Measurements from ENCODE around the gene RFC4.
"Not testable (repeated sequence)": the region's sequence is repeated elsewhere in the genome, so short reads cannot be mapped to it uniquely, and the experiment has no call there.

RFC4 gene, protein sequence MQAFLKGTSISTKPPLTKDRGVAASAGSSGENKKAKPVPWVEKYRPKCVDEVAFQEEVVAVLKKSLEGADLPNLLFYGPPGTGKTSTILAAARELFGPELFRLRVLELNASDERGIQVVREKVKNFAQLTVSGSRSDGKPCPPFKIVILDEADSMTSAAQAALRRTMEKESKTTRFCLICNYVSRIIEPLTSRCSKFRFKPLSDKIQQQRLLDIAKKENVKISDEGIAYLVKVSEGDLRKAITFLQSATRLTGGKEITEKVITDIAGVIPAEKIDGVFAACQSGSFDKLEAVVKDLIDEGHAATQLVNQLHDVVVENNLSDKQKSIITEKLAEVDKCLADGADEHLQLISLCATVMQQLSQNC

GRCh38 chr3:186806089-186807055 is at the start of gene RFC4:
Gene RFC4 (minus strand): TSS chr3:186806482. CDS start chr3:186804713, 1,769 bp downstream.
- DNase-seq (ENCODE audit: low read depth in 3 of 3), result peak; percentile 68 to 77 (median 73)

- DNase-seq (ENCODE audit: low read depth in 3 of 3), result no peak
Observed at GRCh38 chr3:186854954-186855353, 48.7 kb upstream of the RFC4 start.

DNA sequence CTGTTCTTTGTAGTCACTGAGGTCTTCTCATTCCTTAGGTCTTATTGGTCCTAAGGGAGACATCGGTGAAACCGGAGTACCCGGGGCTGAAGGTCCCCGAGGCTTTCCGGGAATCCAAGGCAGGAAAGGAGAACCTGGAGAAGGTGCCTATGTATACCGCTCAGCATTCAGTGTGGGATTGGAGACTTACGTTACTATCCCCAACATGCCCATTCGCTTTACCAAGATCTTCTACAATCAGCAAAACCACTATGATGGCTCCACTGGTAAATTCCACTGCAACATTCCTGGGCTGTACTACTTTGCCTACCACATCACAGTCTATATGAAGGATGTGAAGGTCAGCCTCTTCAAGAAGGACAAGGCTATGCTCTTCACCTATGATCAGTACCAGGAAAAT is 47.9 kb upstream of the RFC4 start:
- no peak for DNase-seq (ENCODE audit: low read depth in 3 of 3)

GRCh38 chr3:186852994-186853393 is 46.7 kb upstream of the RFC4 start:
- no peak for DNase-seq (ENCODE audit: low read depth in 3 of 3)

DNA sequence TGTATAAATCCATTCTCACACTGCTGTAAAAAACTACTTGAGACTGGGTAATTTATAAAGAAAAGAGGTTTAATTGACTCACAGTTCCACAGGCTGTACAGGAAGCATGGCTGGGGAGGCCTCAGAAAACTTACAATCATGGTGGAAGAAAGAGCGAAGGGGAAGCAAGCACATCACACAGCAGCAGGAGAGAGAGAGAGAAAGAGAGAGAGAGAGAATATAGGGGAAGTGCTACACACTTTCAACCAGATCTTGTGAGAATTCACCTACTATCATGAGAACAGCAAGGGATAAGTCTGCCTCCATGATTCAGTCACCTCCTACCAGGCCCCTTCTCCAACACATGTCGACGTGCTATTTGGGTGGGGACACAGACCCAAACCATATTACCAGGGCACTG is 45.6 kb upstream of the RFC4 start:
- not testable (repeated sequence) for DNase-seq (ENCODE audit: low read depth in 3 of 3)

DNA sequence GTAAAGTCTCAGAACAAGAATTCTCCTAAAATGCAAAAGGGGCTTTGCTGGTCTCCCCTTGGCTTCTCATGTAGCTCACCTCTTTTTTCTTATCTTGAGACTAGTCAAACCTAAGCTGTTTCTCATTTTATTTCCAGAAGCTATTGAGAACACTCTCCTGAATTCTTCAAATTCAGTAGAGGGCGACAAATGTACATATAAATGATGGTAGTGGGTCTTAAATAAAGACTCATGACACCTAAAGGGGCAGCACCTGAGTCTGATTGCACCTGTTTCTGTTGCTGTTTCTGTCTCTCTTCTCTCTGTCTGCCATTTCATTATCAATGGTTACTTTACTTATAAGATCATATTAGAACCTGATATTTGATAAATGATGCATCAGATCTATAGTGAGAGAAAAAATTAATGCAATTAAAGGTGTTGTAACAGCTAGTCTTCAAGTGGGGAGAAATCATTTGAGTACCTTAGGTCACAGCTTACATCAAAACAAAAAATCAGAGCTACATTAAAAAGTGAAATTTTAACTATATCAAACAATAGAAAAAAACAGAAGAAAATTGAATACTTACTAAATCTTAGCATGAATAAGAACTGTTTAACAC is 43.2 kb upstream of the RFC4 start:
- DNase-seq (ENCODE audit: low read depth in 3 of 3), result no peak

- no peak for DNase-seq (ENCODE audit: low read depth in 3 of 3)
Observed at GRCh38 chr3:186847437-186847836, 41.2 kb upstream of the RFC4 start.

GRCh38 chr3:186845756-186846155 is 39.5 kb upstream of the RFC4 start:
- DNase-seq (ENCODE audit: low read depth in 3 of 3), result no peak

- DNase-seq (ENCODE audit: low read depth in 3 of 3), result no peak
Observed at GRCh38 chr3:186844908-186845307, 38.6 kb upstream of the RFC4 start.

GRCh38 chr3:186843039-186843432 is 36.8 kb upstream of the RFC4 start:
- no peak for DNase-seq (ENCODE audit: low read depth in 3 of 3)

DNA sequence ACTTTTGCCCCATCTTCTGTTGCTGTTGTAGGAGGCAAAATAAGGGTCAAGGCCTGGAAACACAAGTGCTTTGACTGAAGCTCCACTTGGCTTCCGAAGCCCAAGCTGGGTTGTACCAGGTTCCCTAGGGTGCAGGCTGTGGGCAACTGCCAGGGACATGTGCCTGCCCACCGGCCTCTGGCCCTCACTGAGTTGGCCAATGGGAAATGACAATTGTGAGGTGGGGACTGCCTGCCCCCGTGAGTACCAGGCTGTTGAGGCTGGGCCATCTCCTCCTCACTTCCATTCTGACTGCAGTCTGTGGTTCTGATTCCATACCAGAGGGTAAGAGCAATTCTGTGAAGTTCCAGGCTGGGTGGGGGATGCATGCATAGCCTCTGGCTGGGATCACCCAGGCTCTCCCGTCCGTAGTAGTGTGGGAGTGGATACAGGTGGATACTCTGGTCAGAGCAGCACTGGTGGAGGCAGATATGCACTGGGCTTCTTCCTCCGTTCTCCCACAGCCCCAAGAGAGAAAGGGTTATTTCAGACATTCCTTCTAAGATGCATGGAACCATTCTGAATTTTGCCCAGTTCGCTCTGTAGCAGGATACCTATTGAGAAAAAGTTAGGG is 36.2 kb upstream of the RFC4 start, which contains the start of gene ADIPOQ:
Gene ADIPOQ (plus strand): TSS at position 285 of the 613 bp plus-strand sequence. CDS start 10,349 bp downstream, outside the sequence.
- DNase-seq (ENCODE audit: low read depth in 3 of 3), result no peak

GRCh38 chr3:186841620-186842019 is 35.3 kb upstream of the RFC4 start:
- DNase-seq (ENCODE audit: low read depth in 3 of 3), result no peak

DNA sequence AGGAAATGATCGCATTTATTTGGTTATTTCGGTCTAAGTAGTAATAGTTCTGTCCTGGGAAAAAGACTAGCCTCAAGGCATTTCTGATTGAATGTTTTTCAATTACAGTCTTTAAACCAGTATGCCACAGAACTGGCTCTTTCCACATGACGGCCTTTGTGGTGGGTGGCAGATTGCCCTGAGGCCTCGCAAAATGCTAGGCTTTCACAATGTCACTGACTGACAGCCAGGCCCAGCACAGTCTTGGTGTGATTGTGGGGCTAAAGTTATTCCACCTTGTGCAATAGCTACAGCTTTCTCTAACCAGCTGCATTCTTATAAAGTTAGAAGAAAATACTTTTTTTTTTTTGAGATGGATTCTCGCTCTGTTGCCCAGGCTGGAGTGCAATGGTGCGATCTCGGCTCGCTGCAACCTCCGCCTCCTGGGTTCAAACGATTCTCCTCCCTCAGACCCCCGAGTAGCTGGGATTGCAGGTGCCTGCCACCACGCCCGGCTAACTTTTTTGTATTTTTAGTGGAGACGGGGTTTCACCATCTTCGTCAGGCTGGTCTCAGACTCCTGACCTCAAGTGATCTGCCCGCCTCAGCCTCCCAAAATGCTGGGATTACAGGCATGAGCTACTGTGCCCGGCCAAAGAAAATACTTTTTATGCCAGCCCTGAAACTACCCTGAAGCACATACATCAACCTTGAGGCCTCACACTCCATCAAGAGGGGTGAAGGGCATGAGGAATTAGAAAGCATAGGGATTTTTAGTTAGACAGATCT is 33.8 kb upstream of the RFC4 start:
- DNase-seq (ENCODE audit: low read depth in 3 of 3), result no peak

- DNase-seq (ENCODE audit: low read depth in 3 of 3), result no peak
Observed at GRCh38 chr3:186832276-186832675, 26.0 kb upstream of the RFC4 start.

DNA sequence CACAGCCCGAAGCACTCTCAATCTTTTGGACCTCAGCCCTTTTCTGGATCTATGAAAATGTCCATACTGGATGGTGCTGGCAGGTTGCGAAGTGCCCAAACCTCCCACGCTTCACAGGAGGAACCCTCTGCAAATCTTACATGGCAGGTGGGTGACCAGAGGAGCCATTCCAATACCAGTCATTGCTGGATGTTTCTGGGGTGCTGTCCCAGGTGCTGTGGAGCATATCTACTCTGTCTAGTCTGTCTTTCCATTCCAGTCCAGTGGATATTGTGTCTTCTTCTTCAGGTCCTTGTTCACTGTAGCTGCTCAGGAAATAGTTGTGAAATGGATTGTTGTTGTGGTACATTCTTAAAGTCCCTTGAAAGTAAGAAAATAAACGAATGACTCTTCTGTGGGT is 25.5 kb upstream of the RFC4 start:
- DNase-seq (ENCODE audit: low read depth in 3 of 3), result no peak

DNA sequence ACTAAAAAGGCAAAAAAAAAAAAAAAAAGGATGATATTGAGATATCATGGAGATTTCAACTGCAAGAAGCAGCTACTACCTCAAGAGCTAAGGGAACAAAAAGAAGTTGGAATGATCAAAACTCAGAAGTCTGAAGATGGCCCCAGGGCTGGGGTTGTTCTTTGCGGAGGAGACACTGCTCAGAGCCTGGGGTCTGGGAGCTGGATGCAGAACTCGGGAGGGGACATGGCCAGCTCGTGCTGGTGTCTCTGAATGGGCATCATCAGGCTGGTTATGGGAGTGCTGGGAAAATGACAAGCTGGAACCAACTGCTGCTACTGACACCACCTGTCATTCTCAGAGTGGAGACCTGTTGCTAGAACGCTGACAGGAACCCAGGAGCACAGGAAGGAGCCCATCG is 22.1 kb upstream of the RFC4 start:
- DNase-seq (ENCODE audit: low read depth in 3 of 3), result no peak

GRCh38 chr3:186826976-186827857 is 20.9 kb upstream of the RFC4 start:
- peak; percentile 66 to 79 (median 74) for DNase-seq (ENCODE audit: low read depth in 3 of 3)

GRCh38 chr3:186826410-186826975 is 20.2 kb upstream of the RFC4 start:
- no peak for DNase-seq (ENCODE audit: low read depth in 3 of 3)

- DNase-seq (ENCODE audit: low read depth in 3 of 3), result no peak
Observed at GRCh38 chr3:186825872-186826409, 19.7 kb upstream of the RFC4 start.
